HG03066 (cell line): Measurements from ENCODE around the gene CD34.
"Not testable (repeated sequence)": the region's sequence is repeated elsewhere in the genome, so short reads cannot be mapped to it uniquely, and the experiment has no call there.

Experiments
- ATAC-seq: cut with Tn5 transposase; IDR thresholded peaks from one replicate; pipeline ENCODE4 v1.9.1; 2021; ENCODE audit warnings: low read depth; ENCODE audit not compliant: unreplicated experiment

The CD34 gene, protein sequence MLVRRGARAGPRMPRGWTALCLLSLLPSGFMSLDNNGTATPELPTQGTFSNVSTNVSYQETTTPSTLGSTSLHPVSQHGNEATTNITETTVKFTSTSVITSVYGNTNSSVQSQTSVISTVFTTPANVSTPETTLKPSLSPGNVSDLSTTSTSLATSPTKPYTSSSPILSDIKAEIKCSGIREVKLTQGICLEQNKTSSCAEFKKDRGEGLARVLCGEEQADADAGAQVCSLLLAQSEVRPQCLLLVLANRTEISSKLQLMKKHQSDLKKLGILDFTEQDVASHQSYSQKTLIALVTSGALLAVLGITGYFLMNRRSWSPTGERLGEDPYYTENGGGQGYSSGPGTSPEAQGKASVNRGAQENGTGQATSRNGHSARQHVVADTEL

DNA sequence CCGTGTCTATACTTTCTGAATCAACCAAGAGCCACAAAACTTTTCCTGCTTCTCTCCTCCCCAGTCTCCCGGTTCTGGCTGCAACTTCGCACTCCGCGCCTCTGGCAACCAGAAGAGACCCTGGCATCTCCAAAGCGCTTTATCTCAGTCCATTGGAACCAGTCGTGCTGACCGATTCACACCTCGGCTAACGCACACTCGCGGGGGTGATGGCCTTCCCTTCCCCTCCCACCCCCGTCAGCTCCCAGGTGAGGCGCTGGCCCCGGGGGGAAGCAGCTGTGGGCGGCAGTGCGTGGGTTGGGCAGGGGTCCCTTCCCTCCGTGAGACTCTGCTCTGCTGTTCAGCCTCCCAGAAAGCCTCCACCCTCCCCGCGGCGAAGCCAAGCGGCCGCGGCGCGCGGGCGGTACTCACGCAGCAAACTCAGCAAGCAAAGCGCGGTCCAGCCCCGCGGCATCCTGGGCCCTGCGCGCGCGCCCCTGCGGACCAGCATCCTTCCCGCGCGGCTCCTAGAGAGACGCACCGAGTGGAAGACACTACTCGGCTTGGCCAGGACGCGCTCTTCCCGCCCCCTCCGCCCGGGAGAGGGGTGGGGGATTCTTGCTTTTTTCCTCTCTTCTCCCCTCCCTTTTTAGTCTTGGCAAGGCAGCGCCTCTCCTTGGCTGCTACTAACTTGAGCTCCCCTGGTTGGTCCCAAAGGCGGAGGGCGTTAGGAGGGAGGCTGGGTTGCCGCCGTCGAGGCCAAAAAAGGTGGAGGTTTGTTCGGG is at the start of gene CD34:
Gene CD34 (minus strand): TSS at position 535 of the 764 bp plus-strand sequence. CDS start 45 bp downstream, at position 490.
- no peak for ATAC-seq

DNA sequence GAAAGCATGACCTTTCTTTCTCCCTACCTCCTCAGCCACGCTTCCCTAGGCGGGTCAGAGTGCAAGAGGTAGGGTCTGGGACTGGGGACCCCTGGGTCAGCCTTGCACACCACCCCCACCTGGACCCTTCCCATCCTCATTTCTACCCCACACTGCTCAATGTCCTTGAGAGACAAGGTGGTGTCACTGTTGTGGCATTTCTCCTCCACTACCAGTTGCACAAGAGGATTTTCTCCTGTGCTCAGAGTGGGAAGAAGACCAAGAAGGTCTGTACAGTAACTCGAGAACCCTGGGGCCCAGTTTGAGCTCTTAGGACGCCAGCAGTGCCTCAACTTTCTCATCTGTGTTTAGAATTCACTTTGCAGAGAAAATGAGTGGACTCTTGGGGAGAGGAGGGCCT is 49.4 kb upstream of the CD34 start:
- no peak for ATAC-seq

DNA sequence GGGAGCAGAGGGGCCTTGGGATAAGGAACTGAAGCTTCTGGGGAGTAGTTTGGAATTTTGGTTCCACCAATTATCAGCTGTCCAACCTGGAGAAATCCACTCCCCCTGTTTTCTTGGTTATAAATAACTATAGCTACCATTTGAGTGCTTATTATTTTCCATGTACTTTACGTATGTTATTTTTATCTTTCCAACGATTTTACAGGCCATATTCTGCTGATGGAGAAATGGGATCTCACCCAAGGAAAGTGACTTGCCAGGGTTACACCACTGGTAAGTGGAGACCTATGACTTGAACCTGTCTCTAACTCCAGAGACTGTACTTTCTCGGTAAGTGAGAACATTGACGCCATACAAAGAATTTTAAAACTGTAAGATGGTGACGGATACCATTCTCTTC is 49.0 kb upstream of the CD34 start:
- no peak for ATAC-seq

DNA sequence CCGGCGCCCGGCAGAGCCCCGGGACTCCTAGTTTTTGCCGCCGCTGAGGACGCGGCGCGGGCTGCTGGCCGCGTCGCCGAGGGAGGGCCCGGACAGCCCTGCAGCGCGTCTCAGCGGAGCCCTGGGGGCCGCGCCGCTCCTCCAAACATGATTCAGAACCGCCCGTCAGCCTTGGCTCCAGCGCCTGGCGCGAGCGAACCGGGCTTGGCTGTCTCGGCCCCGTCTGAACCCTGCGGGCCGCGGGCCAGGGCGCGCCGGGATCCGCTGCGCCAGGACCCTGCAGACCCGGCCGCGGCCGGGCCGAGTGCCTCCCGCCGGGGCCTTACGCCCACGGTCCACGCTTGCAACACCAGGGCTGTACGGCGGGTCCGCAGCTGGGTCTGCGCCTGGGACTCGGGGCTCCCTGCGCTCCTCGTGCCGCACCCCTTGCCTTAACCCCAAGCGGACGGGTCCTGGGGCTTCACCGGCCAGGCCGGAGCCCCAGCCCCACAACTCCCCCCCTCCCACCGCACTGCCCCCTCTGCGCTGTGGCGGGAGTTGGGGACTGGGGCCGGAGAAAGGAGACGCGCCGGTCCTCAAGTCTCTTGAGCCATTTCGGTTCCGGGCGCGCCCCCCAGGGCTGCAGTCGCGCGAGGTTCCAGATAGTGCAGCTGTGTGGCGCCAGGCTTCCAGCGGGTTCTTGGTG is 48.4 kb upstream of the CD34 start:
- ATAC-seq, result no peak

DNA sequence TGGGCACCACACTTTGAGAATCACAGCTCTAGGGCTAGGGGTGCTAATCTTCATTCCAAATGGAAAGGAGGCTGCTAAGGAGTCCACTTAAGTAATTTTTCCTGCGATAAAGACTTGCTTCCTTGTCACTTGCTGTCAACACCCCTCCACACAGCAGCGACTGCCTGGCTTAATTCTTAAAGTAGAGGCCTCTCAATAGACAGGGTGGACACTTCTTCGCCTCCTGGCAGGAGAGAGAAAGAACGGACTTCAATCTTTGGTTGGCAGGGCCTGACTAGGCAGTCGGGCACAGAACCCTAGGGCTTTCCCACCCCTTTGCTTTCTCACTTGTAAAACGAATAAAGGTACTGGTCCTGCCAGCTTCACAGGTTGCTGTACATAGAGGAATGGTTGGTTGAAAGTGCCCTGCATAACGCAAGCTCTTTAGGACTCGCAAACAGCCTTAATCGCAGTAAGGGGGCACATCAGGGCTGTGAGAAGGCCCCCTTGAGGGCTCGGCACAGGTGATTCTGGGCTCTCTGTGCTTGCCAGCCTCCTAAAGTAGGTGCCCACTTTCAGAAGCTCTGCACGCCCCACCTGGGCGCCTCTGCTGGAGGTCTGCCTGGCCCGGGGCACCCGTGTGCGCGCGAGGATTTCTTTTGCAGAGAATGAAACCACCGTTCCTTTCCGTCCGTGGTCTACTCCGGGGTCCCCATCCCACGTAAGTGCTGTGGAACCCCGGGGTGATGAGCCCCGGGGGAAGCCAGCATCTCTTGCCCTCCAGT is 47.6 kb upstream of the CD34 start:
- ATAC-seq, result no peak

DNA sequence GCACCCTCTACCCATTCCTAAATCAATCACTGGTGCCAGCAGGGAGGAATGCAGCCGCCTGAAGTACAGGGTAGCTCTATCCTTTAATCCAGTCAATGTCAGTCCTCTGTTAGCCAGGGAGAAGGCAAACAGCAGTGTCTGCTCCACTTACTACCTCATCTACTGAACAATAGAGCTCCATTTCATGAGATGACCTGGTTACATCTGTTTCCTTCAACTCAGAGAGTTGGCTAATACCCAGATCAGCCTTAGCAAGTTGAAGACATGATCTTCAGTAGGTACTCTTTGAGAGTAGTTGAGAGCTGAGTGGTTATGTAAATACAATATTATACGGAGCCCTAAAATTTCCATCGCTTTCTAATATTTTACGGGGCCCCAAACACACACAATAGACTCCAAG is 46.1 kb upstream of the CD34 start:
- ATAC-seq, result no peak

DNA sequence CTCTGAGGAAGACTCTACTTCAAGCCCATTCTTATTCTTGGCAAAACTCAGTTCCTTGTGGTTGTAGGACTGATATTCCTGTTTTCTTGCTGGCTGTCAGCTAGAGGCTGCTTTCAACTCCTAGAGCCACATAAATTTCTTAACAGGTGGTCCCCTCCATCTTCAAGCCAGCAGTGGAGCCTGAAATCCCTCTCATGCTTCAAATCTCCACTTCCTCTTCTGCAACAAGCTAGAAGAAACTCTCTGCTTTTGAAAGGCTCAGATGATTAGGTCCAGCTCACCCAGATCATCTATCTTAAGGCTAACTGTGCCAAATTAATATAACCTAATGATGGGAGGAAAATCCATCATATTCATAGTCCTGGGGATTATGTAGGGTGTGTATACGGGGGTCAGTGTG is 43.2 kb upstream of the CD34 start:
- no peak for ATAC-seq

DNA sequence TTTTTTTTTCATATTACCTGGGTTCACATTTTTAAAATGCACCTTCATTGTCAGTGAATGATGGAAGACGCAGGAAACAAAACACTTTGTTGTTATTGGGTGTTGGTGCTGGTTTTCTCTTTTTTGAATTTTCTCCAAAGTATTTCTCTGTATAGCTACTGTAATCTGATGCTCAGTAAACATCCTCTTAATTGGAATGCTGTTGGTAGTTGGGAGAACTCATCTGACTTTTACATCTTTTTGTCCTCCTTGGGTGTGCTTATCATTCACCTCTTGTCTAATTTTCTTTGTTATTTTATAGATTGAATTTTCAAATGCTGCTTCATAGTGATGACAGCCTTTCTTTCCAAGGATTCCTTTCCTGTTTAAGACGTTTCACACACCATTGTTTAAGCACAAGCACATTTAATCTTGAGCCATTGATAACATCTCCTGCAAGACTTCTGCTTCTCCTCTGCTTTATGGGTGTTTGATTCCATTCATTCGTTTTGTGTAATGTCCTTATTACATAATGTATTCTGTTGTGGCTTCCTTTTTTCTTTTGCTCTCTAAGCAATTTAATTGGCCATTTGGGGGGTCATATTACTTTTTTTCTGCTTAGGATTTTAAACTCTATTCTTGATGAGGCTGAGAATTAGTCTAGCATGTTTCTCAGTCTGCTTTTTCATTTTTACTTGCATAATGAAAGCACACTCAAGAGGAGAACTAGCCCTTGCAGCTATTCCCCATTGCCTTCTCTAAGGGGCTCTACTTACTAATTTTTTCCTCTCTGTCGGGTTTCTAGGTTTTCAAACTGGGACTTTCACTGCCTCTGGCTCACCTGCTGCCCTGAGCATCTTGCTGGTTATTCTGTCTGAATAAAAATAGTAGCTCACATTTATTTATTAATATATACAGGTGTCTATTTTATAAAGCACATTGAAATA is 42.0 kb upstream of the CD34 start:
- no peak for ATAC-seq

DNA sequence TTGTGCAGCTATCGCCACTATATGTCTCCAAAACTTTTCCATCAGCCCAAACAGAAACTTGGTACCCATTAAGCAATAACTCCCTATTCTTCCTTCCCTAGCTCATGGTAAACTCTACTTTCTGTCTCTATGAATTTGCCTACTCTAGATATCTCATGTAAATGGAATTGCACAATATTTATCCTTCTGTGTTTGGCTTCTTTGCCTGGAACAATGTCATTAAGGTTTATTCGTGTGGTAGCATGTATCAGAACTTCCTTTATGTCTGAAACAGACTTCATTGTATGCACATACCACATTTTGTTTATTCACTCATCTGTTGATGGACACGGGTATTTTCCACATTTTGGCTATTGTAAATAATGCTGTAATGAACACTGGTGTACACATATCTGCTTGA is 40.7 kb upstream of the CD34 start:
- ATAC-seq, result no peak

DNA sequence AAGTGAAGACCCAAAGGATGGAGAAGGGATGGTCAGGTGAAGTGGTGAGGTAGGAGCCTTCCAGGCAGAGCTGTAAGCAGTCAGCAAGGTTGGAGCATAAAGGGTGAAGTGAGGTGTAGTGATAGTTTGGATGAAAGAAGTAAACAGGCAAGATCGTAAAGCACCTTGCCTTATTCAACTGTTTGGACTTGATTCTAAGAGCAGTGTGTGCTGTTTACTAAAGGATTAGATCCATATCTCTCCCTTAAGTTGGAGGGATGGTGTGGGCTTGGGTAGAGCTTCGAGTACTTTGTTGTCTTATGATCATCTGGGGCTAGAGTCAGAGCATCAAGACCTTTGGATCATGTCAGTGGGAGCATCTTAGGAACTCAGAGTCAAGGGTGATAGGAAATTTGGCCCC is 39.8 kb upstream of the CD34 start:
- ATAC-seq, result no peak

DNA sequence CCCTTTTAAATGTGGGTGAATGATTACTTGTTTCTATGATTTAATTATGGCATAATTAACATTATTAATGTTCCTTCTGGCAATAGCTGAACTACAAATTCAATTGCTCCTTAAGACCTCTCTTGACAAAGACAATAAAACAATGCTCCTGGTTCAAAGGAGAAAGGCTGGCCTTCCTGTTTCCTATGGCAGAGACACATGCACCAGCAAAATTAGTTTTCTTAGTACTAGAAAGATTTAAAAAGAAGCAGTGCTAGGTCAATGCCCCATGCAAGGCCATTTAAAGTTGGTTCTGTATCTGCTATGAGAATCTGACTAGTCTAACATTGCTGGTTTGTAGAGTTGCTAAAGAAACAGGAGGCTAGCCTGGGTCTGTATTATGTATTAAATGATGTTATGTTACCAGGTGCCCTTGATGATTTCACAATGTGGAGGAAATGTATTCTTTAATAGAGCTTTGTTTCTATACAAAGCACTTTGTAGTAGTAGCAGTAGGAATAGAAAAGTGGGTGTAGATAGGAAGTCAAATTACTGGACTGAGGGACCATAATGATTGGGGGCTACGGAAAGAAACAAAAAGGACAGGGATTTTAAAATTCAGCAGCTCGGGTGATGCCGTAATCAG is 38.8 kb upstream of the CD34 start:
- no peak for ATAC-seq

DNA sequence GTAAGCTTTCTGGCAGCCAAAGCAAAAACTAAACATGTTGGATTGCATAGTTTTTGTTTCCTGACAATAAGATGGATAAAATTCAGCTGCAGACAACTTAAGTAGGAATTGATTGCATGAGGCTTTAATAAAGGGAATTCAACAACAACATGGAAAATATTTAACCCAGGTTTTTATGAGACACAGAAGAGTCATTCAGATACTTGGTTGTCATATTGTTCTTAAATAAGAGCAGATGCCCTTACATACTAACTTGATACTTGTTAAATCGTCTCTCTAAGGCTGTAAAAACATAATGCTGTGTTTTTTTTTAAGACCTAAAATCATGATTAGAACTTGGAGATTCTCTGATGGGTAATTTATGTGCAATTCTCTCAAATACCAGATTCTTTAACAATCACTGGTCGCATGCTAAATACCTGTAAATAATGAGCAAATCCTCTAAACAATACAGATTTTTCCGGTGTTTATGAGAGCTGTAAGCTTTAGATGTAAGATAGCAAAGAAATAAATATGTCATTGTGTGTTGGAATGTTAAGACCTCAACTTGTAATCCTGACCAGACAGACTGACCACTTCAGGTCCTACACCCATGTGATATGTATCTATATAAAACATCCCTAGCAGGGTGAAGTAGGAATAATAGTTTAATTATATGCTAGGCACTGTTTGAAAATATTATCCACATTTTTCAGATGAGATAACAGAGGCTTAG is 37.8 kb upstream of the CD34 start:
- ATAC-seq, result no peak

DNA sequence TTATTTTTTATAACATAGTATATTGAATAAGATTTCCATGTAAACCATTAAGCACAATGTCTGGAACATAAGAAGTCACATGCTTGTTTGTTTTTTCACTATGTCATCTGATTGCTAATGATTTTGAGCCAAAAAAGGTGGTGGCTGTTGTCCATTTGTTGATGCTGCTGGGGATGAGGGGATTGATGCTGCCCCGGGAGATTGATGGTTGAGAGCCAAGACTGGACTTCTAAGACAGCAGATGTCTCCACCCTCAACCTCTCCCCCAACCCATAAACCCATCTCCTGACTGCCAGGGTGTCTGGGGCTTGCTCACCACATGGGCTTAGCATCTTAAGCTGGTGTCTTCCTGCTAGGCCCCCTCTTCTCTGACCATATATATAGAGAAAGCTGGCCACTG is 35.8 kb upstream of the CD34 start:
- no peak for ATAC-seq

DNA sequence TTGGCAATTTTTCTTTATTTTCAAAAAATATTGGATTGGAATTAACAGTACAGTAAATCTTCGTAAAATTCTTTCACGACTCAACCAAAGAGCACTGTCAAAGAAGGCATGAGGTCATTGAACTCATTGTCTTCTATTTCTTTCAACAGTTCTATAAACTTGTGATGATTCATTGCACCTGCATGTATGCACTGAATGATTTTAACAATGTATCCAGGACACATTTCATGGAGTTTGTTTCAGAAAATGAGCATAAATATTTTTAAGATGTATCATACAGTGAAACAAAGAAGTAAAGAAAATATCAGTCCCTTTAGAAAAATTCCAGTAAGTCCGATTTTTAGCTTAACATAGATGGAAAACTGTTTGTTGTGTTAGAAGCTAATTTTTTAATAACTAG is 33.6 kb upstream of the CD34 start:
- no peak for ATAC-seq

DNA sequence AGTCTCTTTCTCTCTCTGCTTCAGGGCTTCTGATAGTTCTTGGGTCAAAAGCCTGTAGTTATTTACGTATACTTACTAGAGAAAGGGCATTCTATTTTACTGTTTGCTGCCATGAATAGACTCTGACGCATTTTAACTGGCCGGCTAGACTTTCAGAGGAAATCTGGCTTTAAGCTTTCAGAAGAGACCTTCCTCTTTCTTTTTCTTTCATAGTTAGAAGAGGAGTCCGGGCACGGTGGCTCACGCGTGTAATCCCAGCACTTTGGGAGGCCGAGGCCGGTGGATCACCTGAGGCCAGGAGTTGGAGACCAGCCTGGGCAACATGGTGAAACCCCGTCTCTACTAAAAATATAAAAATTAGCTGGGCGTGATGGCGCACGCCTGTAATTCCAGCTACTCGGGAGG is 31.4 kb upstream of the CD34 start:
- ATAC-seq, result not testable (repeated sequence)

DNA sequence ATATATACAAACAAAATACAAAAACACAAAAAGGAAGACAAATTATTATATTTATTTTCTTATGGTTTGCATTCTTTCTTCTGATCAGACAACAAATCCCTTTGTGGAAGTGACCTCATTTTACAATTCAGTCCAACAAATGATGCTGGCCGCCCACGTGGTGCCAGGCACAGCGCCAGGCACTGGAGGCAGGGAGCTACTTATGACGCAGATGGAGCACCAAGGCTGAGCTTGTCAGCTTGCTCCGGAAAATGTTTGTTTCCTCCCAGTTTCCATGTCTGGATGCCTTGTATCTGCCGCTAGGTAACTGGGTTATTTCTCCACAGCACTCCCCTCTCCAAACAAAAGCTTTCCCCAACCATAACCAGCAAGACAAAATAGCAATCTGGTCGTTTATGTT is 30.7 kb upstream of the CD34 start:
- no peak for ATAC-seq

DNA sequence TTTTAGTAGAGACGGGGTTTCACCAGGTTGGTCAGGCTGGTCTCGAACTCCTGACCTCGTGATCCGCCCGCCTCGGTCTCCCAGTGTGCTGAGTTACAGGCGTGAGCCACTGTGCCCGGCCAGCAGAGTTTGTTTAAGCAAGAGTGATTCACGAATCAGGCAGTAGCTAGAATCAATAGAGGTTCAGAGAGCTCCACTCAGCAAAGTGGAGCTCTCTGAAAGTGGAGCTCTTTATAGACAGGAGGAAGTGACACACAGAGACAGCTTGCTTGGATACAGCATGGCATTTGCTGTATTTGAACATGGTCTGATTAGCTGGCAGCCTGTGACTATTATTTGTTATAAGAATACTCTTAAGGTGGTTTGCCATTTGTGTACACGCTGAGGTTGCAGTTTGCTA is 27.1 kb upstream of the CD34 start:
- ATAC-seq, result no peak

DNA sequence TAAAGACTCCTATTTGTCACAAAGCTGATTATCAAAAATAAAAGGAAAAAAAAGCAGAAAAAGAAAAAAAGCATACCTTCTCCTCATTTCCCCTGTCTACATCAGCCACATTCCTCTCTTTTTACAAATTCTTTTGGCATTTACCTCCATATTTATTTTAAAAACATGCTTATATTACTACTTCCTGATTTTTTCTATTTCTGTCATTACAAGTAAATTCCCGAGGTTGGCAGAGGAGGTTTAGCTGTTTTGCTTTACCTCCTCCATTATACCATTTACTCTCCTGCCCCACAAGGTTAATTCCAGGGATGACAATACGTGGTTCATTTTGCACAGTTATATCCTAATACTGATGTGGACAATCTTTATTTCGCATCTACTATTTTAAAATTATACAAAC is 26.3 kb upstream of the CD34 start:
- ATAC-seq, result no peak

DNA sequence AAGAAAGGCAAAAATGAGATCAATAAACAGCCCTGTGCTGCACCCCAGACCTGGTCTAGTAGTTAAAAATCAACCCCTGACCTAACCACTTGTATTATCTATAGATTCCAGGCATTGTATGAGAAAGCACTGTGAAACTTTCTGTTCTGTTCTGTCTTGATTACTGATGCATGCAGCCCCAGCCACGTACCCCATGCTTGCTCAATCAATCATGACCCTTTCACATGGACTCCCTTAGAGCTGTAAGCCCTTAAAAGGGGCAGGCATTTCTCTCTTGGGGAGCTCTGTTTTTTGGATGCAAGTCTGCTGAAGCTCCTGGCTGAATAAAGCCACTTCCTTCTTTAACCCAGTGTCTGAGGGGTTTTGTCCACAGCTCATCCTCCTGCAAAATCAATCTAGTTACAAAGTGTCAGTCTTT is 24.2 kb upstream of the CD34 start:
- peak; percentile 99 for ATAC-seq
